ENCODE measurements around the gene PPP1R8.

DNA sequence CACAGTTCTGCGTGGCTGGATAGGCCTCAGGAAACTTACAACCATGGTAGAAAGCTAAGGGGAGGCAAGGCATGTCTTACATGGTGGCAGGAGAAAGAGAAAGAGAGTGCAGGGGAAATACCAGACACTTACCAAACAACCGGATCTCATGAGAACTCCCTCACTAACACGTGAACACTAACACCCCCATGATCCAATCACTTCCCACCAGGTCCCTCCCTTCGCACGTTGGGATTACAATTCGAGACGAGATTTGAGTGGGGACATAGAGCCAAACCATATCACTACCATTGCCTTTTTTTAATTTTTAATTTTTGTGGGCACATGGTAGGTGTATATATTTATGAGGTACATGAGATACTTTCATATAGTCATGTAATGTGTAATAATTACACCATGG, 23.8 kb upstream of the PPP1R8 start:
- TF ChIP-seq EZH2 (IDR thresholded peaks at IDR 0.05; ENCODE audit: low read depth), result no peak
- TF ChIP-seq, protein P1, sequence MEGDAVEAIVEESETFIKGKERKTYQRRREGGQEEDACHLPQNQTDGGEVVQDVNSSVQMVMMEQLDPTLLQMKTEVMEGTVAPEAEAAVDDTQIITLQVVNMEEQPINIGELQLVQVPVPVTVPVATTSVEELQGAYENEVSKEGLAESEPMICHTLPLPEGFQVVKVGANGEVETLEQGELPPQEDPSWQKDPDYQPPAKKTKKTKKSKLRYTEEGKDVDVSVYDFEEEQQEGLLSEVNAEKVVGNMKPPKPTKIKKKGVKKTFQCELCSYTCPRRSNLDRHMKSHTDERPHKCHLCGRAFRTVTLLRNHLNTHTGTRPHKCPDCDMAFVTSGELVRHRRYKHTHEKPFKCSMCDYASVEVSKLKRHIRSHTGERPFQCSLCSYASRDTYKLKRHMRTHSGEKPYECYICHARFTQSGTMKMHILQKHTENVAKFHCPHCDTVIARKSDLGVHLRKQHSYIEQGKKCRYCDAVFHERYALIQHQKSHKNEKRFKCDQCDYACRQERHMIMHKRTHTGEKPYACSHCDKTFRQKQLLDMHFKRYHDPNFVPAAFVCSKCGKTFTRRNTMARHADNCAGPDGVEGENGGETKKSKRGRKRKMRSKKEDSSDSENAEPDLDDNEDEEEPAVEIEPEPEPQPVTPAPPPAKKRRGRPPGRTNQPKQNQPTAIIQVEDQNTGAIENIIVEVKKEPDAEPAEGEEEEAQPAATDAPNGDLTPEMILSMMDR (conservative IDR thresholded peaks at IDR 0.05), result no peak
